SW480 (cell line): ENCODE measurements around the gene HSD17B2.

Experiments used
- DNase-seq: peaks from one replicate; pipeline ENCODE4 v3.0.0-alpha.2; 2016; ENCODE audit warnings: low spot score

HSD17B2 gene

GRCh38 chr16:82019535-82019934, 15.5 kb upstream of the HSD17B2 start:
- DNase-seq: no peak

- DNase-seq: no peak
These were observed 15.0 kb upstream of the HSD17B2 start for GRCh38 chr16:82020051-82020450.

- no peak for DNase-seq
These were observed 11.8 kb upstream of the HSD17B2 start for GRCh38 chr16:82023206-82023605.

- DNase-seq: no peak
These were observed 10.7 kb upstream of the HSD17B2 start for GRCh38 chr16:82024316-82024715.

GRCh38 chr16:82024883-82025282, 10.2 kb upstream of the HSD17B2 start:
- DNase-seq: no peak

GRCh38 chr16:82027629-82028064, 7.4 kb upstream of the HSD17B2 start:
- no peak for DNase-seq

- DNase-seq: peak; percentile 68
These were observed 3.7 kb upstream of the HSD17B2 start for GRCh38 chr16:82031116-82032084.

- DNase-seq: no peak
These were observed 2.0 kb upstream of the HSD17B2 start for GRCh38 chr16:82033006-82033405.

GRCh38 chr16:82033683-82034300, 1.3 kb upstream of the HSD17B2 start:
- DNase-seq: no peak

- DNase-seq: no peak
These were observed 2.2 kb downstream of the HSD17B2 start for GRCh38 chr16:82037251-82037650.

- no peak for DNase-seq
These were observed 2.6 kb downstream of the HSD17B2 start for GRCh38 chr16:82037666-82038065.

- no peak for DNase-seq
These were observed 5.2 kb downstream of the HSD17B2 start for GRCh38 chr16:82040296-82040695.

GRCh38 chr16:82041542-82041941, 6.5 kb downstream of the HSD17B2 start:
- DNase-seq: no peak

GRCh38 chr16:82042144-82042543, 7.1 kb downstream of the HSD17B2 start:
- DNase-seq: no peak

- DNase-seq: no peak
These were observed 7.8 kb downstream of the HSD17B2 start for GRCh38 chr16:82042846-82043245.

- DNase-seq: no peak
These were observed 8.9 kb downstream of the HSD17B2 start for GRCh38 chr16:82043680-82044584.

- DNase-seq: no peak
These were observed 9.5 kb downstream of the HSD17B2 start for GRCh38 chr16:82044585-82044911.

GRCh38 chr16:82045465-82045864, 10.4 kb downstream of the HSD17B2 start:
- DNase-seq: no peak

- DNase-seq: no peak
These were observed 11.5 kb downstream of the HSD17B2 start for GRCh38 chr16:82046541-82046940.

GRCh38 chr16:82046941-82047340, 11.9 kb downstream of the HSD17B2 start:
- no peak for DNase-seq

- DNase-seq: no peak
These were observed 12.3 kb downstream of the HSD17B2 start for GRCh38 chr16:82047374-82047773.

GRCh38 chr16:82047787-82048186, 12.7 kb downstream of the HSD17B2 start:
- no peak for DNase-seq
